Activated gamma-delta T cell treated with Interleukin-2 at 50 U/mL for 16 hours (primary cell): ENCODE results near the gene CCL23.
"Not testable (repeated sequence)": the region's sequence is repeated elsewhere in the genome, so short reads cannot be mapped to it uniquely, and the experiment has no call there.

Source experiments
- DNase-seq: peaks from one replicate; pipeline ENCODE4 v3.0.0-alpha.2; 2020

Gene CCL23

GRCh38 chr17:36017799-36018198, at the start of gene CCL23:
Gene CCL23, minus strand, starts transcription at chr17:36017972. Its CDS starts 75 bp downstream, at chr17:36017897.
- DNase-seq: no peak

- peak; percentile 33 for DNase-seq
Observed at GRCh38 chr17:36066365-36066985, 48.7 kb upstream of the CCL23 start.

GRCh38 chr17:36063786-36064541, 46.2 kb upstream of the CCL23 start, which contains the start of gene CCL18:
Gene CCL18, plus strand, starts transcription at chr17:36064272. Its CDS starts 71 bp downstream, at chr17:36064343.
- no peak for DNase-seq

GRCh38 chr17:36060816-36061215, 43.0 kb upstream of the CCL23 start:
- DNase-seq: no peak

- DNase-seq: no peak
Observed at GRCh38 chr17:36059406-36059805, 41.6 kb upstream of the CCL23 start.

GRCh38 chr17:36057911-36058310, 40.1 kb upstream of the CCL23 start:
- DNase-seq: no peak

GRCh38 chr17:36055921-36056520, 38.2 kb upstream of the CCL23 start:
- no peak for DNase-seq

GRCh38 chr17:36055171-36055570, 37.4 kb upstream of the CCL23 start:
- no peak for DNase-seq

- no peak for DNase-seq
Observed at GRCh38 chr17:36049643-36050042, 31.9 kb upstream of the CCL23 start.

- no peak for DNase-seq
Observed at GRCh38 chr17:36048066-36048465, 30.3 kb upstream of the CCL23 start.

GRCh38 chr17:36036235-36036634, 18.5 kb upstream of the CCL23 start:
- no peak for DNase-seq

GRCh38 chr17:36034127-36034526, 16.4 kb upstream of the CCL23 start:
- no peak for DNase-seq

- no peak for DNase-seq
Observed at GRCh38 chr17:36030956-36031355, 13.2 kb upstream of the CCL23 start.

GRCh38 chr17:36027761-36028160, 10.0 kb upstream of the CCL23 start:
- DNase-seq: no peak

- no peak for DNase-seq
Observed at GRCh38 chr17:36024106-36024869, 6.5 kb upstream of the CCL23 start.

GRCh38 chr17:36019423-36019822, 1.7 kb upstream of the CCL23 start:
- no peak for DNase-seq

- DNase-seq: no peak
Observed at GRCh38 chr17:36016555-36016954, 1.2 kb downstream of the CCL23 start.

- not testable (repeated sequence) for DNase-seq
Observed at GRCh38 chr17:36015895-36016294, 1.9 kb downstream of the CCL23 start.

- no peak for DNase-seq
Observed at GRCh38 chr17:36014946-36015345, 2.8 kb downstream of the CCL23 start.

- no peak for DNase-seq
Observed at GRCh38 chr17:36011201-36011600, 6.6 kb downstream of the CCL23 start.

GRCh38 chr17:36008998-36009665, 8.6 kb downstream of the CCL23 start:
- no peak for DNase-seq

- DNase-seq: no peak
Observed at GRCh38 chr17:36004594-36005108, 13.1 kb downstream of the CCL23 start.
